Karpas-422 (cell line): ENCODE results near the gene HIVEP3. TPM values are rescaled to one million over a fixed set of nuclear protein-coding genes. Genes with fewer than 3 reads are reported as not detected.
A peak's percentile ranks its signal among the peaks of the same experiment; 100 is the strongest.

Experiments
- DNase-seq: peaks from one replicate; pipeline ENCODE4 v3.0.0-alpha.2; 2015
- H2AFZ ChIP-seq: fragments of 200-600 bp; sonication (generic); 2 replicates; pipeline ENCODE4 v1.6.1; 2014; ENCODE audit warnings: antibody characterized with exemption, low read length, mixed read lengths
- H3K27ac ChIP-seq: fragments of 200-600 bp; sonication (generic); 2 replicates; pipeline ENCODE4 v1.5.1; 2014; ENCODE audit warnings: mild to moderate bottlenecking, low read length, moderate library complexity
- H3K27me3 ChIP-seq: fragments of 200-600 bp; sonication (generic); 2 replicates; pipeline ENCODE4 v1.6.1; 2014; ENCODE audit warnings: low read length, mixed read lengths
- H3K36me3 ChIP-seq: fragments of 200-600 bp; sonication (generic); 2 replicates; pipeline ENCODE4 v1.6.1; 2014; ENCODE audit warnings: low read length, mixed read lengths; ENCODE audit not compliant: insufficient read depth
- H3K4me1 ChIP-seq: fragments of 200-600 bp; sonication (generic); 2 replicates; pipeline ENCODE4 v1.6.1; 2014; ENCODE audit warnings: mild to moderate bottlenecking, low read length, mixed read lengths
- H3K4me2 ChIP-seq: fragments of 200-600 bp; sonication (generic); 2 replicates; pipeline ENCODE4 v1.6.1; 2014; ENCODE audit warnings: low read length, low read depth, mild to moderate bottlenecking; ENCODE audit not compliant: poor library complexity, severe bottlenecking
- H3K4me3 ChIP-seq: fragments of 200-600 bp; sonication (generic); 2 replicates; pipeline ENCODE4 v1.5.1; 2014; ENCODE audit warnings: mild to moderate bottlenecking, antibody characterized with exemption, low read length, mixed read lengths
- H3K79me2 ChIP-seq: fragments of 200-600 bp; sonication (generic); 2 replicates; pipeline ENCODE4 v1.6.1; 2014; ENCODE audit warnings: mild to moderate bottlenecking, low read length, mixed read lengths
- H3K9ac ChIP-seq: fragments of 200-600 bp; sonication (generic); 2 replicates; pipeline ENCODE4 v1.6.0; 2014; ENCODE audit warnings: low read length
- H3K9me2 ChIP-seq: fragments of 200-600 bp; sonication (generic), shearing (Covaris generic); replicated peaks from 2 replicates; pipeline ENCODE4 v1.6.0; 2014; ENCODE audit warnings: mild to moderate bottlenecking, low read length, moderate library complexity; ENCODE audit not compliant: insufficient read depth
- H3K9me3 ChIP-seq: fragments of 300-700, 200-600 bp; sonication (generic); 2 replicates; pipeline ENCODE4 v1.6.1; 2014; ENCODE audit warnings: low read length, mixed read lengths
- H4K20me1 ChIP-seq: fragments of 200-600 bp; sonication (generic); 2 replicates; pipeline ENCODE4 v1.6.1; 2014; ENCODE audit warnings: mild to moderate bottlenecking, antibody characterized with exemption, low read length, low read depth; ENCODE audit not compliant: insufficient read depth
- total RNA-seq: library from RNA; depleted of rRNA; stranded (reverse); fragments of >200 nt; shearing (Covaris generic); gene quantifications from 2 replicates; pipeline ENCODE4 v1.2.3, GENCODE V29; 2014; ENCODE audit warnings: low replicate concordance

HIVEP3 gene
- total RNA-seq, 1 experiment from 2014 or later, result 1.3 TPM

GRCh38 chr1:41581216-41582003 lies 337.3 kb downstream of the HIVEP3 start:
- Histone ChIP-seq H3K9ac (no peak overlapping the region), H4K20me1 (no peaks in the 10 kb centered on the region)
- no peak for DNase-seq

DNA sequence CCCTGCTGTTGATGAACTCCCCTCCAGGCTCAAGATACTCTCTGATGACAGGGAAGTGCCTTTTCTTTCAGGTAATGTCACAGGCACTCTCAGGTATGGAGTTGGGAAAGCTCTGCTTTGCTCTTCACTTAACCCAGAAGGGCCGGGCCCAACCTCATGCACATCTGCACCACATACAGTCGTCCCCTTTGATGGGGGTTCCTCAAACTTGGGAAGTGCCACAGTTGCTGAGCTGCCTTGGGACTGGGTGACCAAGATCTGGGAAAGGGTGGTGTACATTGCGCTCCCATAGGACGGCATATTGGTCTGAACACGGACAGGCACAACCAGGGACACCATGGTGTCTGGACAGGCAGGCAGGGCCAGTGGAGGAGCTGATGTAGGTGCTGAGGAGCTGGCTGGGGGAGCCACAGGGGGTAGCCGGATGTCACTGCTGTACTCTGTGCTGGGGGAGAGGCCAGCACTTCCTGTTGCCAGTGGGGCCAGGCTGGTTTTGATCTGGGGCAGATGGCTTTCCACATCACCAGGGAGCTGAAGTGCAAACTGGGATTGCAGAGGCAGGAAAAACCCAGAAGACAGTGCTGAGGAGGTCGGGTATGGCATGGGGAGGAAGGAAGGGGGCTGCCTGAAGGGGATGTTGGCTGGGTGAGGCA lies 338.1 kb downstream of the HIVEP3 start:
- Histone ChIP-seq H3K4me2 (no peak overlapping the region), H4K20me1 (no peaks in the 10 kb centered on the region), H3K4me1 (peaks cover 10% of the 10 kb centered on the region), H3K27ac (no peak overlapping the region), H2AFZ (no peak overlapping the region), H3K4me3 (no peak overlapping the region), H3K9me3 (no peaks in the 10 kb centered on the region), H3K9me2 (no peaks in the 10 kb centered on the region), H3K36me3 (no peaks in the 10 kb centered on the region), H3K9ac (no peak overlapping the region), H3K79me2 (no peaks in the 10 kb centered on the region), H3K27me3 (no peaks in the 10 kb centered on the region)
- DNase-seq, result no peak

More at GRCh38 chr1:41581216-41582003, 337.3 kb downstream of the HIVEP3 start:
- Histone ChIP-seq H3K27ac (no peak overlapping the region), H2AFZ (no peak overlapping the region), H3K27me3 (no peaks in the 10 kb centered on the region), H3K4me2 (no peak overlapping the region), H3K4me3 (no peak overlapping the region), H3K9me3 (no peaks in the 10 kb centered on the region), H3K9me2 (no peaks in the 10 kb centered on the region), H3K36me3 (no peaks in the 10 kb centered on the region), H3K79me2 (no peaks in the 10 kb centered on the region), H3K4me1 (peaks cover 2% of the 10 kb centered on the region)

GRCh38 chr1:41580021-41580420 lies 338.7 kb downstream of the HIVEP3 start:
- DNase-seq, result no peak
- no peaks in the 10 kb centered on the region for H3K27me3 ChIP-seq
- H3K9me2 ChIP-seq, result no peaks in the 10 kb centered on the region
- H3K27ac ChIP-seq, result no peak overlapping the region
- H3K4me1 ChIP-seq, result peaks cover 16% of the 10 kb centered on the region
- no peaks in the 10 kb centered on the region for H3K79me2 ChIP-seq
- H3K9me3 ChIP-seq, result no peaks in the 10 kb centered on the region
- no peak overlapping the region for H2AFZ ChIP-seq
- no peak overlapping the region for H3K4me3 ChIP-seq
- H3K36me3 ChIP-seq, result no peaks in the 10 kb centered on the region
- no peaks in the 10 kb centered on the region for H4K20me1 ChIP-seq
- no peak overlapping the region for H3K4me2 ChIP-seq
- no peak overlapping the region for H3K9ac ChIP-seq

GRCh38 chr1:41578712-41579335 lies 339.9 kb downstream of the HIVEP3 start:
- Histone ChIP-seq H3K27ac (no peak overlapping the region), H3K9me2 (no peaks in the 10 kb centered on the region), H3K4me1 (peaks cover 28% of the 10 kb centered on the region), H3K9ac (no peak overlapping the region), H2AFZ (no peak overlapping the region), H3K36me3 (no peaks in the 10 kb centered on the region), H3K9me3 (no peaks in the 10 kb centered on the region), H3K4me3 (no peak overlapping the region), H3K27me3 (no peaks in the 10 kb centered on the region), H3K4me2 (no peak overlapping the region), H4K20me1 (no peaks in the 10 kb centered on the region), H3K79me2 (no peaks in the 10 kb centered on the region)
- peak; percentile 60 for DNase-seq

DNA sequence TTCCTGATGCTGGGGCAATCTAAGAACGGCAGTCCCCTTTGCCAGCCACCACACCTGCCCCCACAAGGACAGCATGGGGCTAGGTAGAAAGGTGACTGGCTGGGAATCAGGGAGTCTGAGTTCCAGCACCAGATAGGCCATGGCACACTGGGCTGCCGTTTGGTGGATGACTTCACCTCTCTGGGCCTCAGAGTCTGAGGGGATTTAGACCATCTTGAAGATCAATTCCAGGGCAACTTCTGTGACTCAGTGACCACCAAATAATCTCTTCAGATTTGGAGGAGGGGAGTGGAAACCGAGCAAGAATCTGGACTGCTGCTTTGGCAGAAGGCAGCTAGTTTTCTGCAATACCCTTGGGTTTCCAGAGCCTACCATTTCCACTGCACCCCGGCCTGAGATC lies 342.1 kb downstream of the HIVEP3 start:
- no peaks in the 10 kb centered on the region for H3K79me2 ChIP-seq
- H3K27me3 ChIP-seq, result no peaks in the 10 kb centered on the region; the same call in 1 of the 2 replicates
- no peak overlapping the region for H3K27ac ChIP-seq
- H3K9me2 ChIP-seq, result no peaks in the 10 kb centered on the region
- H3K4me1 ChIP-seq, result peaks cover 50% of the 10 kb centered on the region
- no peaks in the 10 kb centered on the region for H3K36me3 ChIP-seq
- no peak overlapping the region for H3K4me2 ChIP-seq
- H3K4me3 ChIP-seq, result no peak overlapping the region
- no peaks in the 10 kb centered on the region for H4K20me1 ChIP-seq
- H2AFZ ChIP-seq, result no peak overlapping the region
- H3K9ac ChIP-seq, result no peak overlapping the region
- no peak for DNase-seq
- H3K9me3 ChIP-seq, result no peaks in the 10 kb centered on the region

GRCh38 chr1:41576206-41576605 lies 342.5 kb downstream of the HIVEP3 start:
- Histone ChIP-seq H3K27ac (no peak overlapping the region), H3K4me1 (peaks cover 54% of the 10 kb centered on the region), H3K9ac (no peak overlapping the region), H4K20me1 (no peaks in the 10 kb centered on the region), H3K9me2 (no peaks in the 10 kb centered on the region), H2AFZ (no peak overlapping the region), H3K4me3 (no peak overlapping the region), H3K27me3 (no peaks in the 10 kb centered on the region; the same call in 1 of the 2 replicates), H3K4me2 (no peak overlapping the region), H3K36me3 (no peaks in the 10 kb centered on the region), H3K79me2 (no peaks in the 10 kb centered on the region), H3K9me3 (no peaks in the 10 kb centered on the region)
- DNase-seq, result no peak

DNA sequence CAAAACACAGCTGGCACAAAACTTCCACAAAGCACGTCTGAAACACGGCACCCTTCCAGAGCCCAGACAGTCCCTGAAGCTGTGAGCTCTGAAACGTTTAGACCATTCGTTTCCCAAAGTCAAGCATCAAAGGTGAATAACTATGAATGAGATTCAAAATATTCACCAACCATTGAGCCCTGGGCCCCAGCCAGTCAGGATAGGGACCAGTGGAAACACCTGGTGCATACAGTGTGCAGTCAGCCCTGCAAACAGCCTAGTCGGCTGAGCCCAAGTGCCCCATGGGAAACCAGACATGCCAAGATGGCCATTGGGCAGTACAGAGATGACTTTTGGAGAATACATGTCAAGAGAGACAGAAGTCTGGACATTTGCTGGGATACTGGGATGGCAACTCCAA lies 343.9 kb downstream of the HIVEP3 start:
- H3K4me3 ChIP-seq, result peak overlapping the region; percentile 61
- peak; percentile 90 for DNase-seq
- H2AFZ ChIP-seq, result no peak overlapping the region; the same call in 1 of the 2 replicates
- H3K4me2 ChIP-seq, result peak overlapping the region; percentile 78
- peak overlapping the region; percentile 71 for H3K9ac ChIP-seq
- peaks cover 68% of the 10 kb centered on the region for H3K4me1 ChIP-seq
- H3K79me2 ChIP-seq, result no peaks in the 10 kb centered on the region
- H3K27me3 ChIP-seq, result no peaks in the 10 kb centered on the region; the same call in 1 of the 2 replicates
- H3K36me3 ChIP-seq, result no peaks in the 10 kb centered on the region
- H3K9me3 ChIP-seq, result no peaks in the 10 kb centered on the region
- H3K9me2 ChIP-seq, result no peaks in the 10 kb centered on the region
- H4K20me1 ChIP-seq, result no peaks in the 10 kb centered on the region
- peak overlapping the region; percentile 74 for H3K27ac ChIP-seq
